Stimulated activated CD8-positive, alpha-beta memory T cell treated with anti-CD3 and anti-CD28 coated beads, Interleukin-2, amount 100 ng/mL, for 1 hour (primary cell): ENCODE data around the gene VWA1.
"Not testable (repeated sequence)": the region's sequence is repeated elsewhere in the genome, so short reads cannot be mapped to it uniquely, and the experiment has no call there.

Experiments
- DNase-seq, 2 donors: peaks; one replicate each; pipeline ENCODE4 v3.0.0-alpha.2; 2020; ENCODE audit warnings: low read depth in 2 of 2

Gene VWA1

DNA sequence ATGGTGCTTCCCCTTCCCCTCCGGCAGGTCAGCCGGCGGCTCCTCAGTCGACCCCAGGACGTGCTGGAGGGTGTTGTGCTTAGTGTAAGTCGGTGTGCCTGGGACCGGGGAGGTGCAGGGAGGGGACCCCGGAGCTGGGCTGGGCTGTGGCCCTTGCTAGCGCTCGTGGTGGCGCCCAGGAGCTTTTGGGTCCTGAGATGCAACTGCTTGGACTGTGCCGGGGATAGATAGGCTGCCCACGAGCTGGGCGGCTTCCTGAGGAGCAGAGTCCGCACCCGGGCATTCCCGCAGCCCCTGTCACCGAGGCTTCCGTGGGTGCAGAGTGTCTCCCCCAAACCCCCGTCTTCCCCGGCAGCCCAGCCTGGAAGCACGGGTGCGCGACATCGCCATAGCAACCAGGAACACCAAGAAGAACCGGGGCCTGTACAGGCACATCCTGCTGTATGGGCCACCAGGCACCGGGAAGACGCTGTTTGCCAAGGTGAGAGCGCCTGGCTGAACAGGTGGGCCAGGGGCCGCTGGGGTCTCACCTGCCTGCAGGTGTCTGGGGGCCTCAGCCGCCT is 50.3 kb downstream of the VWA1 start:
- DNase-seq: not testable (repeated sequence)

DNA sequence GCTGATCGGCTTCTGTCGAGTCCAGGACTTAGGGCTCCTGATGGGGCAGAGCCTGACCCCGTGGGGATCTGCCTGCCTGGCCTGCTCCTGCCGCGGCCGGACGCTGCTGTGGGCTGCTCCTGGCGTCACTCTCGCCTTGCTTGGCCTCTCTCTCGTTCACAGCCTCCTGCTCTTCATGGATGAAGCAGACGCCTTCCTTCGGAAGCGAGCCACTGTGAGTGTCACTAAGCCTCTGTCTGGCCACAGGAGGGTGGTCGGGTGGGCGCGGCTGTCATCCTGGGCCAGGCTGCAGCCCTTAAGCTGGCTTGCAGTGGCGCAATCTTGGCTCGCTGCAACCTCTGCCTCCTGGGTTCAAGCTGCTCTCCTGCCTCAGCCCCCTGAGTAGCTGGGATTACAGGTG is 52.2 kb downstream of the VWA1 start:
- DNase-seq: no peak

DNA sequence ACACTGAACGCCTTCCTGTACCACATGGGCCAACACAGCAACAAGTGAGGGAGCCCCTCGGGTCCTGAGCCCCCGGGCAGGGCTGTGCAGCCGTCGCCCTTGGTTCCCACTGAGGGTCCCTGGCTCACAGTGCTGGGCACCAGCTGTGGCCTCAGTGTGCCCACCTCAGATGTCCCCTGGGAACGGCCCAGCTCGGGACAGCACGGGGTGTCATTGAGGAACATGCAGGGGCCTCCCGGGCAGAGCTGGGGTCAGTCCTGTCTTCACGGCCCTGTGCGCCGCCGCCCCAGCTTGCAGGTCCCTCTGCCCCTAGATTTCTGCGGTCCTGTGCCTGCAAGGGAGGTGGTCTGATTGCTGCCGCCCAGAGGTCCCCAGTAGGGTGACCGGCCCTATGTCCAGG is 53.7 kb downstream of the VWA1 start:
- no peak for DNase-seq

DNA sequence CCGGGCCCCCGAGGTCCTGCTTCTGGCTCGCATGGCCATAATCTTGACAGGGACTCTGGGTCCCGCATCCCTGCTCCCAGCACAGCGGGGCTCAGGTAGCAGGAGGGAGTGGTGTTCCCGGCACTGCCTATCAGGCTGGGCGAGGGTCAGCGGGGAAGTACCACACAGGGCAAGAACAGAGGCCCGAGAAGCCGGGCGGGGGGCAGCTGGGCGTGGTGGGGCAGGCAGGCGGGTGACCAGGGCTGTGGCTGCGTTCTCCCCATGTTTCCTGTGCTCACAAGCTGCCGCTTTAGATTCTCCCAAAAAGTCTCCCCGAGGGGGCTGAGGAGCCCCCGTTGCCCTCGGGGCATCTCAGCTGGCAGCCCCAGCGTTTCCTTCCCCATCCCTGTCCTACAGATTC is 54.4 kb downstream of the VWA1 start:
- no peak for DNase-seq

DNA sequence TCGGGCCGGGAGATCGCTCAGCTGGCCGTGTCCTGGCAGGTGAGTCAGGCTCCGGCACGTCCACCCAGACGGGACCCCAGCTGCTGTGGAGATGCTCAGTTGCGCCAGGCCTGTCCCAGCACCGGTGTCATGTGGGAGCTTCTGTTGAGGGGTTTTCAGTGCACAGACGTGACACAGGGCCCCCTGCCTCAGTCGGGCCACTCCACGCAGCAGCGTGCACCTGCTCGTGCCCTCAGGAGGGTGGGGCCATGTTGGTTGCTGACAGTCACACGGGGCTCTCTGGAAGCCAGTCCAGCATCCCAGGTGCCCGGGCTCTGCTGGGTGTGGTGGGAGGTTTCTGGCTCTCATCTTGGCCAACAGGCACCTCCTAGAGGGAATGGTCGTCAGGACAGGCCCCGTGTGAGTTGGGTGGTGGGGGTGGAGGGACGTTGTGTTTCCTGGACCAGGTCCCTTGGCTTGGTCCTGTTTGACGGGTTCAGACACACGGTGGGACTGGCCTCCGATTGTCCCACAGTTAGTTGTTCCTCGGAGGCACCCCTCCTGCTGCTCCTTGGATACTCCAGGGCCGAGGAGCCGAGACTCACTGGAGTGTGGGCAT is 55.2 kb downstream of the VWA1 start:
- DNase-seq: no peak

DNA sequence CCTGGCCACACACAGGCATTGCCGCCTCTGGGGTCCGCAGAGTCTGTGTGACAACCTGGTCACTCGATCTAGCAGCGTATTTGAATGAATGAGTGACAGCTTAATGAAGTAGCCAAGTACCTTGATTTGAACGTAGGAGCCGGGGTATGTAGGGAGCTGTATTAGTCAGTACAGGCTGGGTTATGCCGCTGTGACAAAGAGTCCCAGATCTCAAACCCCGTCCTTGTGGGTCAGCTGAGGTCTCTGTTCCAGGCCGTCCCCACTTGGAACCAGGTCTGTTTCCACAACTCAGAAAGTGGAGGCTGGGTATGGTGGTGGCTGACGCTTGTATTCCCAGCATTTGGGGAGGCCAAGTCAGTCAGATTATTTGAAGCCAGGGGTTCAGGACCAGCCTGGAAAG is 56.1 kb downstream of the VWA1 start:
- DNase-seq: no peak
